Erythroblast (primary cell): ENCODE results near the gene ANK3.

Experiments used
- DNase-seq, 2 experiments: peaks; one replicate each; lab custom pipeline; 2025; lab: John Stamatoyannopoulos, UW
- GATA1 ChIP-seq: IDR thresholded peaks from 2 replicates; pipeline ENCODE4 v1.6.1; 2011; ENCODE audit warnings: low read depth, mild to moderate bottlenecking, control low read depth, low read length, moderate library complexity
- POLR2A ChIP-seq: IDR thresholded peaks from 2 replicates; pipeline ENCODE4 v1.6.1; 2011; ENCODE audit warnings: mild to moderate bottlenecking, low read length

The ANK3 gene

DNA sequence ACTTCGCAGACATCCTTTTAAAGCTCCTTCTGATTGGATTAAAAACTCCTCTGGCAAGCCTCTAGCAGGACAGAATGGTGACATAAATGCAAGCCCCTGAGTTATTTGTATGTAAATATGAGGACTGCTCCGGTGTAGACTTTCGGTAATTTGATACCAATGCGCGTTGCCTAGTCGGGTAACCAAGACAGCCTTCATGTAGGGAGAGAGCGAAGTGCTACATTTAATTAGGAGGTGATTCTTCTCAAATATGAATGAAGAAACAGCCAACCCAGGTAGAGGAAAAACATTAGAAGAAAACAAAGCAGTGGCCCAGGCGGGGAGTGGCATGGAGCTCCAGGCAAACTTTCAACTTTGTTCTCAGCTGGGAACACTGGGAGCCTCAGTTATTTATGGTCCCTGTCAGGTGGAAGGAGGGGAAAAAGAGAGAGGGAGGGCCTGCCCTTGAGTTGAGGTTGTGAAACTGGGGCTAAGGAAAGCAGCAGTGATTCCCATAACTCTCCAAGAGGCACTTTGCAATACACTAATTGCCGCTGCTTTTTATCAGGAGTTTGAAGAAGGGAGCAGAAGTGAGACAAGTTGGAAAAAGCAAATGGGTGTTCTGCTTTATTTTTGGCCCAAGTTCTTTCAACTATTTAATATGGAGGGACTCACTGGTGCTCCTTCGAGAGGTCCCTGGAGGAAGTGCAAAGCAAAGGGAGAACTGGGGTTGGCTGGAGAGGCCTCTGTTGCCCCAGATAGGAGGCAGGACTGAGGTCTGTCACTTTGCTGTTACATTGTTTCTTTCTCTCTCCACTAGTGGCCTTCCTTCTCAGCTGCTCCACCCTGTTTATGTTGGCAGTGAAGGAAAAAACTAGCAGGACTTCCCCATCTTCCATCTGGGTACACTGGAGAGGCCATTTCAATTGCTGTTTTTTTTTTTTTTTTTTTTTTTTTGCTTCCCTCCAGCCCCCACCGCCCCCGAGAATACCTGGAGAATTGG lies 248.7 kb downstream of the ANK3 start:
- DNase-seq: no peak
- TF ChIP-seq POLR2A (no peak), GATA1 (no peak)

DNA sequence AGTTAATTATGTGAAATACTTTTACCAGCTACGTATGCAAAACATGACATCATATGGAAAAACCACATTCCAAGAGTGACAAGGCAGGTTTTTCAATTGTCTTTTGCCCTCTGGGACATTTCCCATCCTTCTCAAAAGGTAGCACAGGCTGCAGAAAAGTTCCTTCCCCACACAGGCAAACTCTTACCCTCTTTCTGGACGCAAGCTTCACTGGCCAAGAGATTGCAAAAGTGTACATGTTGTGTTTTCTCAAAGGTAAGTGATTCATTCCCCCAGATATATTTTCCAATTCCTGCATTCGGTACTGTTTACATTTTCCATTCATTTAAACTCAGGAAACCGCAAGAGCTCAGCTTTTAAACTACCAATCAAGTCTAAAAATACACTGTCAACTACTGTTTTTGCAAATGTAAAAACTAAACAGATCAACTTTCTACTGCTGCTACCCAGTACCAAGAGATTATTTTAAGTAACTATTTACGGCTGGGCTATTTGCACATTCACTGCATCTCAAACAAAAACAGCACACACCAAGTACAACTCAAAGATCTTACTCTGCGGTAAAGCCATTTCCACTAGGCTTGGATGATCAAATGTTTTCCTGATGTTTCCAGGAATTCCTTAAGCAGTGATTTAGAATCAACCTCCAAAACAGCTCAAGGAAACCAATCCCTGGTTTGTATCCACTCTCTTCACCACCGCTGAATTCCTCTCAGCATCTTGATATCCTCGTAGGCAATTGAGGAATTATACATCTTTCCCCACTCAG lies 249.7 kb downstream of the ANK3 start:
- TF ChIP-seq POLR2A (no peak), GATA1 (no peak)
- no peak for DNase-seq

GRCh38 chr10:60139290-60139689 lies 250.4 kb downstream of the ANK3 start:
- TF ChIP-seq GATA1 (no peak), POLR2A (no peak)

DNA sequence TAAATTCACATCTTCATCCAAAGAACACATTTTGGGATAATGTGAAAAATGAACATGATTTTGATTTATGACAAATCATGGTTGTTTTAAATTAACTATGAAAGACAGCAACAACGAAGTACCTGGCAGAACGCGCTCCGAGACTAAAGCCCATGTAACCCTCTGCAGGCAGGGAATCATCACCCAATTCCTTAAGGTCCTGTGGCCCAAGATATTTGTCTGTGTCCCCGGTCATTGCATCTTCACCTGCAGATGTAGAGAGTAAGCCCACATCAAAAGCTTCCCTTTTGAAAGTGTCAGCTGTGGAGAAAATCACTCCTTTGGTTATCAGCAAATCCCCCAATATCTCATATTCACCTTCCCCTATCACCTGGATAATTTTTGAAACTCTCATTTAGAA lies 250.8 kb downstream of the ANK3 start:
- TF ChIP-seq GATA1 (no peak), POLR2A (no peak)
- no peak for DNase-seq

More at GRCh38 chr10:60139290-60139689, 250.4 kb downstream of the ANK3 start:
- no peak for DNase-seq

DNA sequence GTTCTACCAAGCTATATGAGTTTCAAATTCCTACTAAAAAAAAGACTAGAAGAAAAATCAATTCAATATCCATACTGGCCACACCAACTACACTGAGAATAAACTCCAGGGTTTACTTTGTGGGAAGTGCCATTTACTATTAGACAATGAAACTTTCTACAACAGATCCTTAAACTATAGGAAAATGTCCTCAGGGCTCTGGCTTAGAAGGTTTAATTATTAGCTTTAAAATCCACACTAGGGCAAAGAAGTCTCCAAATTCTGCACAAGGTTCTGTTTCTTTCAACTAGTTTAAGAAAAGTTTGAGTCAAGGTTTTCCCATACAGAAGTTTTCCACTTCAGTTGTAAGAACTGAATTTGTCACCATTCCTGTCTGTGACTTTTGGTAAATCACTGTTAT lies 251.6 kb downstream of the ANK3 start:
- DNase-seq: no peak
- no peak for TF ChIP-seq GATA1
- no peak for TF ChIP-seq POLR2A

GRCh38 chr10:60137292-60137992 lies 252.2 kb downstream of the ANK3 start:
- TF ChIP-seq GATA1: no peak
- no peak for TF ChIP-seq POLR2A
- DNase-seq: no peak

DNA sequence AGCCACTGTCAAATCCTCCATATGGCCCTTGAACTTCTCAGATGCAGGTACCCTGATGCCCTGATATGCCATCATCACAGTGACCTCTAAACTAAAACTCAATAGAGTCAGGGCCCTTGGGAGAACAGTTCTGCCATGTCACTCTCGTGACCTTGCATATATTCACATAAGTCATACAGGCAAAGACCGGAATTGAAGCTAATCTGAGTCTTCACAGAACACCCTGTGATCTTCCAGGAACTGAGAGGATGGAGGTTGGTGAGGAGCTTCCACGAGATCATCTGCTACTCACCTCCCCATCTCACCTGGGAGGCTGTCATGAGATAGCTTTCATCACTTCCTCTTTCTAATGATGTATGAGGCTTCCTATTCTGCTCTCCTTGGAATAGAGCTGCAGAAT lies 254.7 kb downstream of the ANK3 start:
- TF ChIP-seq GATA1: no peak
- no peak for TF ChIP-seq POLR2A
- no peak for DNase-seq

GRCh38 chr10:60134548-60134947 lies 255.1 kb downstream of the ANK3 start:
- TF ChIP-seq POLR2A: no peak
- no peak for TF ChIP-seq GATA1
- no peak for DNase-seq

- DNase-seq: no peak
Measured at GRCh38 chr10:60130130-60130579, 259.5 kb downstream of the ANK3 start.

DNA sequence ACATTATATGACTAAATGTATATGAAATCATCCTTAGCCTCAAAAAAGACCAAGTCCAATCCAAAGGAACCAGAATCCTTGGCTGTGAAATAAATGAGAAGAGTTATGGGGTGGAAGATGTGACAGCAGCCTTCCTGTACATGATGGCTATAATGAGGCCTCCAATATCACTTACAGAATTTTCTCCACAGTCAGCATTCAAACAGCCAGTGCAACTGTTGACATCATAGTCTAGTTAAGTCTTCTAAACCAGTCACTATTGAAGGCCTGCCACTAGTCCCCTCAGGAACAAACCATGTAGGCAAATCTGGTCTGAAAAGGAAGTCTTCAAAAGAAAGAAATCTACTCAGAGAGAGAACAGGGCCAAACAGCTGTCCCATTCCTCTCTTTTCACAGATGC lies 263.8 kb downstream of the ANK3 start:
- no peak for TF ChIP-seq POLR2A
- no peak for TF ChIP-seq GATA1

More at GRCh38 chr10:60130130-60130579, 259.5 kb downstream of the ANK3 start:
- TF ChIP-seq GATA1: no peak

DNA sequence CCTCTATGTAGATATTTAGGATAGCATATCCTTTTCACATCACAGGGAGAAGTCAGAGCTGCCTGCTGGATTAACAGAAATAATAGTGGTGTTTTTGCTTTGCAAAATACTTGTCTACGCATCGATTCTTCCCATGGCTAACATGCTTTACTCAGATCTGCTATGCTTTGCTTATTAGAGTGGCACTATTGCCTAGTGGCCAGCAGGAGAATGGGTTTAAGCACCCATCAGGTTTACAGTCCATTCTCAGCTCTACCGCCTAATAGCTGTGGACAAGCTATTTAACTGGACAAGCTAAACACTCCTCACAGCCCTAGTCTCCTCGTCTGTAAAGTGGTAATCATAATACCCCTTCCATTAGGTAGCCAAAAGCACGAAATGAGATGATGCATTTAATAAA lies 265.1 kb downstream of the ANK3 start:
- TF ChIP-seq POLR2A (no peak), GATA1 (no peak)
- DNase-seq: no peak

More for the DNA sequence above, 263.8 kb downstream of the ANK3 start:
- DNase-seq: no peak

GRCh38 chr10:60123668-60124067 lies 266.0 kb downstream of the ANK3 start:
- no peak for DNase-seq
- no peak for TF ChIP-seq GATA1
- TF ChIP-seq POLR2A: no peak

GRCh38 chr10:60123172-60123571 lies 266.5 kb downstream of the ANK3 start:
- TF ChIP-seq GATA1: no peak
- TF ChIP-seq POLR2A: no peak
- DNase-seq: no peak
